ENCODE results near the gene ERC1.
A peak's percentile ranks its signal among the peaks of the same experiment; 100 is the strongest.

ERC1 gene

GRCh38 chr12:1525858-1526257 is 534.8 kb downstream of the ERC1 start:
- no peak for DNase-seq

GRCh38 chr12:1527789-1528188 is 536.8 kb downstream of the ERC1 start:
- no peak for DNase-seq

- no peak for DNase-seq
These were observed 537.8 kb downstream of the ERC1 start for GRCh38 chr12:1528791-1529190.

- DNase-seq: no peak
These were observed 538.3 kb downstream of the ERC1 start for GRCh38 chr12:1529228-1529861.

- peak; percentile 9 for DNase-seq
These were observed 539.0 kb downstream of the ERC1 start for GRCh38 chr12:1529862-1530591.

- no peak for DNase-seq
These were observed 539.6 kb downstream of the ERC1 start for GRCh38 chr12:1530592-1531152.

GRCh38 chr12:1531153-1531653 is 540.2 kb downstream of the ERC1 start:
- DNase-seq: no peak

- DNase-seq: no peak
These were observed 540.8 kb downstream of the ERC1 start for GRCh38 chr12:1531654-1532374.

- DNase-seq: no peak
These were observed 541.5 kb downstream of the ERC1 start for GRCh38 chr12:1532375-1533165.

GRCh38 chr12:1533205-1533601 is 542.2 kb downstream of the ERC1 start:
- DNase-seq: no peak

- no peak for DNase-seq
These were observed 542.7 kb downstream of the ERC1 start for GRCh38 chr12:1533602-1534304.

- DNase-seq: no peak
These were observed 543.7 kb downstream of the ERC1 start for GRCh38 chr12:1534748-1535147.

- DNase-seq: no peak
These were observed 545.8 kb downstream of the ERC1 start for GRCh38 chr12:1536817-1537216.

- no peak for DNase-seq
These were observed 548.1 kb downstream of the ERC1 start for GRCh38 chr12:1539135-1539534.

GRCh38 chr12:1540690-1541089 is 549.7 kb downstream of the ERC1 start:
- DNase-seq: no peak

GRCh38 chr12:1542599-1542998 is 551.6 kb downstream of the ERC1 start:
- DNase-seq: no peak

GRCh38 chr12:1544996-1545700 is 554.1 kb downstream of the ERC1 start:
- DNase-seq: no peak
